Breast epithelium (tissue), 4 donors: ENCODE data around the gene RYR1. TPM values are rescaled to one million over a fixed set of nuclear protein-coding genes. Genes with fewer than 3 reads are reported as not detected.

ENCODE experiments used
- DNase-seq, 2 donors: peaks; one replicate each; pipeline ENCODE4 v3.0.0-alpha.2; 2019; ENCODE audit warnings: low spot score in 2 of 2
- H3K27ac ChIP-seq, 2 donors: fragments of 200-600 bp; sonication (generic) in 1 of 2; one replicate each; pipeline ENCODE4 v1.5.1; 2016 to 2019; ENCODE audit warnings: mild to moderate bottlenecking in 1 of 2
- H3K27me3 ChIP-seq, 2 donors: fragments of 200-600 bp; sonication (generic) in 1 of 2; one replicate each; pipeline versions ENCODE4 v1.5.1 to v1.6.0; 2017 to 2019; ENCODE audit warnings: control low read depth in 1 of 2, mild to moderate bottlenecking in 1 of 2
- H3K36me3 ChIP-seq: fragments of 200-600 bp; one replicate; pipeline ENCODE4 v1.5.1; 2019
- H3K4me1 ChIP-seq, 2 donors: fragments of 200-600 bp; sonication (generic); one replicate each; pipeline ENCODE4 v1.5.1; 2016 to 2019; ENCODE audit warnings: control low read depth in 1 of 2
- H3K4me3 ChIP-seq, 3 donors: fragments of 200-600 bp; sonication (generic); 1 replicate in 2 of 3; 2 replicates in 1 of 3; pipeline ENCODE4 v1.5.1; 2016 to 2019; ENCODE audit warnings: mild to moderate bottlenecking in 3 of 3, moderate library complexity in 2 of 3
- H3K9me3 ChIP-seq, 2 donors: fragments of 200-600 bp; sonication (generic) in 1 of 2; one replicate each; pipeline ENCODE4 v1.5.1; 2016 to 2019; ENCODE audit warnings: control low read depth in 1 of 2
- CTCF ChIP-seq, 3 donors: fragments of 450-650 bp; IDR thresholded peaks; one replicate each; pipeline ENCODE4 v1.5.1; 2016 to 2017; ENCODE audit warnings: antibody characterized with exemption in 3 of 3, mild to moderate bottlenecking in 3 of 3, moderate library complexity in 3 of 3
- POLR2A ChIP-seq: fragments of 450-650 bp; IDR thresholded peaks from one replicate; pipeline ENCODE4 v1.6.1; 2016; ENCODE audit warnings: antibody characterized with exemption, mild to moderate bottlenecking, moderate library complexity
- POLR2AphosphoS5 ChIP-seq, 3 donors: sonication (generic); formaldehyde crosslinking; IDR thresholded peaks; one replicate each; pipeline ENCODE4 v1.6.1; 2017; ENCODE audit warnings: antibody characterized with exemption in 3 of 3
- intact Hi-C: fragments of 100-400 bp; cut with DNase I; formaldehyde crosslinking; loops from one replicate; pipeline ENCODE4 v1.15.1; 2023; ENCODE audit warnings: low total_unique reads
- total RNA-seq, 3 donors: library from RNA; depleted of rRNA; stranded (reverse); fragments of >200 nt; gene quantifications; one replicate each; pipeline ENCODE4 v1.1.0, GENCODE V29; 2016

RYR1 gene
- total RNA-seq, 3 donors from 2014 or later, result 1.3 to 6.7 (median 3.5) TPM

- no peak for DNase-seq
- Histone ChIP-seq H3K4me3 (no peak overlapping the region), H3K27me3 (peaks cover 0 to 5% of the 10 kb centered on the region in 2 donors), H3K4me1 (no peaks in the 10 kb centered on the region), H3K9me3 (peaks cover 0 to 4% of the 10 kb centered on the region in 2 donors), H3K36me3 (no peaks in the 10 kb centered on the region), H3K27ac (no peak overlapping the region)
- intact Hi-C loops, result no loop called here
- TF ChIP-seq POLR2AphosphoS5 (IDR thresholded peaks at IDR 0.05), result no peak
- no peak for TF ChIP-seq CTCF (IDR thresholded peaks at IDR 0.05)
- no peak for TF ChIP-seq POLR2A
Measured at GRCh38 chr19:38464421-38465082, 31.1 kb downstream of the RYR1 start.

GRCh38 chr19:38466050-38466449 lies 32.6 kb downstream of the RYR1 start:
- no peak overlapping the region for H3K27ac ChIP-seq
- no peak for DNase-seq
- H3K27me3 ChIP-seq, result peaks cover 0 to 5% of the 10 kb centered on the region in 2 donors
- no peak overlapping the region for H3K4me3 ChIP-seq
- no peaks in the 10 kb centered on the region for H3K4me1 ChIP-seq
- intact Hi-C loops, result no loop called here
- peaks cover 0 to 4% of the 10 kb centered on the region in 2 donors for H3K9me3 ChIP-seq
- no peaks in the 10 kb centered on the region for H3K36me3 ChIP-seq
- TF ChIP-seq POLR2A, result no peak
- TF ChIP-seq CTCF (IDR thresholded peaks at IDR 0.05), result no peak
- no peak for TF ChIP-seq POLR2AphosphoS5 (IDR thresholded peaks at IDR 0.05)

- H3K9me3 ChIP-seq, result peaks cover 0 to 4% of the 10 kb centered on the region in 2 donors
- no peak overlapping the region for H3K4me3 ChIP-seq
- no peaks in the 10 kb centered on the region for H3K4me1 ChIP-seq
- TF ChIP-seq POLR2A, result no peak
- no peak for TF ChIP-seq CTCF (IDR thresholded peaks at IDR 0.05)
- TF ChIP-seq POLR2AphosphoS5 (IDR thresholded peaks at IDR 0.05), result no peak
- intact Hi-C loops, result no loop called here
- no peak overlapping the region for H3K27ac ChIP-seq
- DNase-seq, result no peak
- no peaks in the 10 kb centered on the region for H3K36me3 ChIP-seq
- no peaks in the 10 kb centered on the region for H3K27me3 ChIP-seq
Measured at GRCh38 chr19:38467541-38468525, 34.3 kb downstream of the RYR1 start.

GRCh38 chr19:38469151-38469550 lies 35.7 kb downstream of the RYR1 start:
- no peak for TF ChIP-seq POLR2A
- TF ChIP-seq CTCF (IDR thresholded peaks at IDR 0.05), result no peak
- H3K27ac ChIP-seq, result no peak overlapping the region
- no peaks in the 10 kb centered on the region for H3K36me3 ChIP-seq
- peaks cover 0 to 4% of the 10 kb centered on the region in 2 donors for H3K9me3 ChIP-seq
- intact Hi-C loops, result no loop called here
- H3K4me1 ChIP-seq, result no peaks in the 10 kb centered on the region
- H3K4me3 ChIP-seq, result no peak overlapping the region
- DNase-seq, result no peak
- no peaks in the 10 kb centered on the region for H3K27me3 ChIP-seq
